H9 (cell line): ENCODE measurements around the gene CDK14. TPM values are rescaled to one million over a fixed set of nuclear protein-coding genes. Genes with fewer than 3 reads are reported as not detected.

Experiments used
- DNase-seq: peaks from one replicate; pipeline ENCODE4 v3.0.0-alpha.2; 2017
- H2AFZ ChIP-seq: one replicate; pipeline ENCODE4 v1.6.1; 2013; ENCODE audit warnings: mild to moderate bottlenecking, low read length, control low read depth, moderate library complexity
- H2AK5ac ChIP-seq: 2 replicates; pipeline ENCODE4 v1.6.1; 2013; ENCODE audit warnings: low read length, control low read depth, mixed read lengths; ENCODE audit not compliant: insufficient read length
- H2BK120ac ChIP-seq: one replicate; pipeline ENCODE4 v1.6.1; 2013; ENCODE audit warnings: low read depth, mild to moderate bottlenecking, low read length, control low read depth, inconsistent platforms; ENCODE audit not compliant: poor library complexity, severe bottlenecking
- H2BK12ac ChIP-seq: 2 replicates; pipeline ENCODE4 v1.6.1; 2013; ENCODE audit warnings: low read length, control low read depth, mixed read lengths, low read depth; ENCODE audit not compliant: insufficient read length
- H2BK15ac ChIP-seq: 2 replicates; pipeline ENCODE4 v1.6.1; 2013; ENCODE audit warnings: low read depth, low read length, control low read depth
- H2BK20ac ChIP-seq: one replicate; pipeline ENCODE4 v1.6.1; 2013; ENCODE audit warnings: low read depth, mild to moderate bottlenecking, low read length, control low read depth, inconsistent platforms; ENCODE audit not compliant: poor library complexity, severe bottlenecking
- H2BK5ac ChIP-seq: 2 replicates; pipeline ENCODE4 v1.6.1; 2013; ENCODE audit warnings: low read length, control low read depth, mixed read lengths; ENCODE audit not compliant: insufficient read length
- H3K14ac ChIP-seq: 2 replicates; pipeline ENCODE4 v1.6.1; 2013; ENCODE audit warnings: low read length, control low read depth; ENCODE audit not compliant: insufficient read depth
- H3K18ac ChIP-seq: 2 replicates; pipeline ENCODE4 v1.6.1; 2013; ENCODE audit warnings: low read depth, mild to moderate bottlenecking, mixed read lengths, low read length, control low read depth; ENCODE audit not compliant: insufficient read length
- H3K23ac ChIP-seq: 2 replicates; pipeline ENCODE4 v1.6.1; 2013; ENCODE audit warnings: low read length, control low read depth, mixed read lengths, low read depth; ENCODE audit not compliant: insufficient read length
- H3K23me2 ChIP-seq: 2 replicates; pipeline ENCODE4 v1.6.1; 2013; ENCODE audit warnings: low read depth, mild to moderate bottlenecking, mixed read lengths, low read length, control low read depth; ENCODE audit not compliant: insufficient read length, poor library complexity, severe bottlenecking
- H3K27ac ChIP-seq: 2 replicates; pipeline ENCODE4 v1.5.1; 2013; ENCODE audit warnings: low read length, control low read depth, mixed read lengths, low read depth; ENCODE audit not compliant: insufficient read length
- H3K27me3 ChIP-seq: 2 replicates; pipeline ENCODE4 v1.6.1; 2013; ENCODE audit warnings: low read length, control low read depth, inconsistent platforms; ENCODE audit not compliant: insufficient read depth
- H3K4ac ChIP-seq: 2 replicates; pipeline ENCODE4 v1.6.1; 2013; ENCODE audit warnings: low read depth, mild to moderate bottlenecking, control low read depth, inconsistent platforms, low read length, moderate library complexity
- H3K4me1 ChIP-seq: 2 replicates; pipeline ENCODE4 v1.6.1; 2013; ENCODE audit warnings: low read length, control low read depth, inconsistent platforms; ENCODE audit not compliant: insufficient read depth
- H3K4me2 ChIP-seq: 2 replicates; pipeline ENCODE4 v1.6.1; 2013; ENCODE audit warnings: low read length, control low read depth, mixed read lengths; ENCODE audit not compliant: insufficient read length, insufficient read depth
- H3K56ac ChIP-seq: 2 replicates; pipeline ENCODE4 v1.6.1; 2013; ENCODE audit warnings: low read depth, mild to moderate bottlenecking, mixed read lengths, low read length, control low read depth; ENCODE audit not compliant: insufficient read length
- H3K79me1 ChIP-seq: 2 replicates; pipeline ENCODE4 v1.6.1; 2013; ENCODE audit warnings: low read depth, mild to moderate bottlenecking, moderate library complexity, low read length, control low read depth, inconsistent platforms; ENCODE audit not compliant: insufficient read depth, poor library complexity, severe bottlenecking
- H3K79me2 ChIP-seq: 2 replicates; pipeline ENCODE4 v1.6.1; 2013; ENCODE audit warnings: low read length, control low read depth, inconsistent platforms; ENCODE audit not compliant: insufficient read depth
- H3K9ac ChIP-seq: 2 replicates; pipeline ENCODE4 v1.6.1; 2013; ENCODE audit warnings: low read length, control low read depth, mixed read lengths; ENCODE audit not compliant: insufficient read length; ENCODE audit errors: extremely low read depth
- H3K9me3 ChIP-seq: one replicate; pipeline ENCODE4 v1.6.1; 2013; ENCODE audit warnings: low read depth, low read length, inconsistent platforms; ENCODE audit not compliant: control insufficient read depth
- H3T11ph ChIP-seq: one replicate; pipeline ENCODE4 v1.6.1; 2013; ENCODE audit warnings: mild to moderate bottlenecking, low read length, control low read depth, inconsistent platforms
- H4K20me1 ChIP-seq: one replicate; pipeline ENCODE4 v1.6.1; 2013; ENCODE audit not compliant: control insufficient read depth, insufficient read length, insufficient read depth
- H4K5ac ChIP-seq: 2 replicates; pipeline ENCODE4 v1.6.1; 2013; ENCODE audit warnings: low read depth, mild to moderate bottlenecking, mixed read lengths, low read length, control low read depth; ENCODE audit not compliant: insufficient read length
- H4K8ac ChIP-seq: replicated peaks from 2 replicates; pipeline ENCODE4 v1.6.1; 2013; ENCODE audit warnings: low read length, control low read depth, mixed read lengths, low read depth; ENCODE audit not compliant: insufficient read length
- H4K91ac ChIP-seq: 2 replicates; pipeline ENCODE4 v1.6.1; 2013; ENCODE audit warnings: low read depth, mild to moderate bottlenecking, moderate library complexity, mixed read lengths, low read length, control low read depth; ENCODE audit not compliant: insufficient read length
- H3K27ac Mint-ChIP-seq, 3 experiments: 2 replicates in 2 of 3; 3 replicates in 1 of 3; pipeline ENCODE4 v1.8.0; 2020 to 2021; ENCODE audit warnings: mixed read lengths in 3 of 3, mild to moderate bottlenecking in 1 of 3, moderate library complexity in 1 of 3
- H3K27me3 Mint-ChIP-seq: 2 replicates; pipeline ENCODE4 v1.8.0; 2021; ENCODE audit warnings: low read depth, mild to moderate bottlenecking, moderate library complexity, mixed read lengths
- H3K36me3 Mint-ChIP-seq, 3 experiments: 2 replicates in 2 of 3; 3 replicates in 1 of 3; pipeline ENCODE4 v1.8.0; 2020 to 2021; ENCODE audit warnings: low read depth in 3 of 3, mixed read lengths in 3 of 3; ENCODE audit not compliant: insufficient read depth in 1 of 3
- H3K4me1 Mint-ChIP-seq, 2 experiments: 2 replicates each; pipeline ENCODE4 v1.8.0; 2020; ENCODE audit warnings: mixed read lengths in 2 of 2
- H3K4me3 Mint-ChIP-seq, 2 experiments: 2 replicates in 1 of 2; 3 replicates in 1 of 2; pipeline ENCODE4 v1.8.0; 2020 to 2021; ENCODE audit warnings: mild to moderate bottlenecking in 2 of 2, mixed read lengths in 2 of 2, moderate library complexity in 1 of 2
- H3K9me3 Mint-ChIP-seq, 2 experiments: 2 replicates in 1 of 2; 3 replicates in 1 of 2; pipeline ENCODE4 v1.8.0; 2020; ENCODE audit warnings: mild to moderate bottlenecking in 2 of 2, mixed read lengths in 2 of 2, moderate library complexity in 1 of 2
- WGBS: extraction: QIAGEN DNeasy Blood & Tissue Kit; methylation state at CpG from one replicate; pipeline ENCODE4 v1.1.7; 2013; ENCODE audit warnings: missing lambda C conversion rate, low lambda C conversion rate, mixed read lengths; ENCODE audit not compliant: insufficient read length; ENCODE audit errors: extremely low coverage; 5-methylcytosine and 5-hydroxymethylcytosine counted together
- total RNA-seq: library from RNA; stranded (reverse); gene quantifications from 2 replicates; pipeline ENCODE4 v1.2.1, GENCODE V29; 2021
- TF ChIP-seq, protein P1 (sequence below): fragments of 200-600 bp; sonication (generic); conservative IDR thresholded peaks from 3 replicates; pipeline ENCODE4 v1.8.0; 2021; ENCODE audit warnings: antibody characterized with exemption, mild to moderate bottlenecking

CDK14 gene
- total RNA-seq, 1 experiment from 2014 or later = 23.9 TPM

DNA sequence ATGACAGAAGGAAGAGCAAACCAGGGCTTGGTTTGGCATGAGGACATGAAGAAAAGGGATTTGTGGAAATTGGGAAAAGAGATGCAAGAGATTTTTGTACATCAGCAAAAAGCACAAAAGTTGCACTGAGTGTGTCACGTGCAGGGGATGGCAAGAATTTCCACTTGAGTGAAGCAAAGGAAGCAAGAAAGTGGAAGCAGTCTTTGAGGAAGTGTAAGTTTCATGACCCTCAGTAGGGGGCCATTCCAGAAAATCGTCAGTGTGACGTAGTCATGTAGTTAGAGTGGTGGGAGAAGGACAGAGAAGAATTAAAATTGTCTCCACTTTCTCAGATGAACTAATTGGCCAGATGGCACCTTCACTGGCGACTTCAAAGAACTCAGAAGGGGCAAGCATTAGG is 544.9 kb downstream of the CDK14 start:
- Histone ChIP-seq H3K27ac (no peak overlapping the region), H2AFZ (no peak overlapping the region), H3K23me2 (no peaks in the 10 kb centered on the region), H3K4ac (no peak overlapping the region), H3K9me3 (no peaks in the 10 kb centered on the region), H2BK5ac (no peak overlapping the region), H4K91ac (no peak overlapping the region), H2BK120ac (no peak overlapping the region), H3K14ac (no peak overlapping the region), H3K18ac (no peak overlapping the region), H3K56ac (no peak overlapping the region), H4K5ac (no peak overlapping the region), H3K79me2 (no peaks in the 10 kb centered on the region), H3K9ac (no peak overlapping the region), H2BK20ac (no peak overlapping the region), H4K8ac (no peak overlapping the region), H3K27me3 (no peaks in the 10 kb centered on the region), H3K79me1 (no peaks in the 10 kb centered on the region), H3K4me2 (no peak overlapping the region), H4K20me1 (no peaks in the 10 kb centered on the region), H3T11ph (no peak overlapping the region), H3K4me1 (peaks cover 4% of the 10 kb centered on the region; the same call in 1 of the 2 replicates), H2AK5ac (no peak overlapping the region), H2BK15ac (no peak overlapping the region), H2BK12ac (no peak overlapping the region), H3K23ac (no peak overlapping the region)
- no peak for DNase-seq
- WGBS = no CpG with 5 or more reads among the region's 4 CpGs
- no peaks in the 10 kb centered on the region for H3K27me3 Mint-ChIP-seq
- peak overlapping the region in 1 of 3 experiments; percentile 15; a peak in 2 of 7 replicates for H3K27ac Mint-ChIP-seq
- H3K4me1 Mint-ChIP-seq = peaks cover 15 to 20% of the 10 kb centered on the region in 2 experiments
- H3K4me3 Mint-ChIP-seq = no peak overlapping the region
- no peaks in the 10 kb centered on the region for H3K9me3 Mint-ChIP-seq
- no peaks in the 10 kb centered on the region for H3K36me3 Mint-ChIP-seq
- TF ChIP-seq, protein P1, sequence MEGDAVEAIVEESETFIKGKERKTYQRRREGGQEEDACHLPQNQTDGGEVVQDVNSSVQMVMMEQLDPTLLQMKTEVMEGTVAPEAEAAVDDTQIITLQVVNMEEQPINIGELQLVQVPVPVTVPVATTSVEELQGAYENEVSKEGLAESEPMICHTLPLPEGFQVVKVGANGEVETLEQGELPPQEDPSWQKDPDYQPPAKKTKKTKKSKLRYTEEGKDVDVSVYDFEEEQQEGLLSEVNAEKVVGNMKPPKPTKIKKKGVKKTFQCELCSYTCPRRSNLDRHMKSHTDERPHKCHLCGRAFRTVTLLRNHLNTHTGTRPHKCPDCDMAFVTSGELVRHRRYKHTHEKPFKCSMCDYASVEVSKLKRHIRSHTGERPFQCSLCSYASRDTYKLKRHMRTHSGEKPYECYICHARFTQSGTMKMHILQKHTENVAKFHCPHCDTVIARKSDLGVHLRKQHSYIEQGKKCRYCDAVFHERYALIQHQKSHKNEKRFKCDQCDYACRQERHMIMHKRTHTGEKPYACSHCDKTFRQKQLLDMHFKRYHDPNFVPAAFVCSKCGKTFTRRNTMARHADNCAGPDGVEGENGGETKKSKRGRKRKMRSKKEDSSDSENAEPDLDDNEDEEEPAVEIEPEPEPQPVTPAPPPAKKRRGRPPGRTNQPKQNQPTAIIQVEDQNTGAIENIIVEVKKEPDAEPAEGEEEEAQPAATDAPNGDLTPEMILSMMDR = no peak
